ENCODE results near the gene RECK. TPM values are rescaled to one million over a fixed set of nuclear protein-coding genes. Genes with fewer than 3 reads are reported as not detected.
"Not testable (repeated sequence)": the region's sequence is repeated elsewhere in the genome, so short reads cannot be mapped to it uniquely, and the experiment has no call there.

The RECK gene
- total and polyA plus RNA-seq, 4 donors: 6.0 to 34.1 (median 24.4) TPM

DNA sequence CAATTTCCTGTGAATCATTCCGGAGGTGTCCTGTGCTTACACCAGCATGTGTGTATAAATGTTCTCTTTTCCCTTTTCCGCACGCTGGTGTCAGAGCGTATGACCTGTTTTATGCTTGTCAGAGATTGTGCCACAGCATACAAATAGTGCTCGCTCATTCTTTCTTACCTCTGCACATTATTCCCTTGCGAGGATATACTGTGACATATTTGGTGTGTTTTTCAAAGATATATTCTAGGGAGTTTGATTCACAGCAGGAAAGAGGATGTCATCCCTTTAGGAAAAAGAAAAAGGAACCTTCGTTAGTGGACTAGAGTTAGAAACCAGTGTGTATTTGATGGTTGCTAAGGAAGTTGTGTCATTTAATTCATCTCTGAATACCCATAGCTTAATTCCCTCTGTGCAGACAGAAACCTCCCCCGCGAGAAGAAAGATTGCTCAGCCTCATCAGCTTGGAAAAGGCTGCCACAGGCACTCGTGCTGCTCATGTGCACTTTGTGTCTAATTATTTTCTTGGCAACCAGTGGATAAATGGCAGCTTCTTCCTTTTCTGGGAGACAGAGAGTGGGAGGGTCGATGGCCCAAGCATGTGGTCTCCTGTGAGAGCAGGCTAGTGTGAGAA is 117.7 kb downstream of the RECK start:
- no peaks in the 10 kb centered on the region for H3K9me3 ChIP-seq (ENCODE audit: control insufficient read depth, low read length)
- DNase-seq (no peak), ATAC-seq (ENCODE audit: low FRiP score) (peak; percentile 52)
- peak overlapping the region in 1 of 2 donors; percentile 85 for H3K27ac ChIP-seq (ENCODE audit: low read depth in 1 of 2, low read length in 2 of 2)
- intact Hi-C loops (cut with DNase I): no loop called here
- H3K27me3 ChIP-seq (ENCODE audit: control insufficient read depth in 1 of 2, insufficient read depth in 2 of 2, low read length in 1 of 2): no peaks in the 10 kb centered on the region
- no peak overlapping the region for H3K4me3 ChIP-seq (ENCODE audit: low read length in 2 of 2)
- H3K36me3 ChIP-seq (ENCODE audit: control insufficient read depth in 1 of 2, insufficient read depth in 2 of 2, low read length in 1 of 2): no peaks in the 10 kb centered on the region
- H3K4me1 ChIP-seq (ENCODE audit: control insufficient read depth in 1 of 2, insufficient read depth in 2 of 2, low read length in 2 of 2): no peaks in the 10 kb centered on the region
- 31 to 35% methylated on average over 11 of the region's 11 CpGs for WGBS, 2 donors

DNA sequence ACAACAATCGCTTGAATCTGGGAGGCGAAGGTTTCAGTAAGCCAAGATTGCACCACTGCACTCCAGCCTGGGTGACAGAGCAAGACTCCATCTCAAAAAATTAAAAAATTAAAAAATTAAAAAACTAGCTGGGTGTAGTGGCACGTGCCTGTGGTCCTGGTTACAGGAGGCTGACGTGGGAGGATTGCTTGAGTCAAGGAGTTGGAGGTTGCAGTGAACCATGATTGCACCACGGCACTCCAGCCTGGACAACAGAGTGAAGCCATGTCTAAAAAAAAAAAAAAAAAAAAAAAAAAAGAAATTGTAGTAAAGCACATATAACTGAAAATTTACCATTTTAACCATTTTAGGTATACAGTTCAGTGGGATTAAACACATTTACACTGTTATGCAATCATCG is 119.4 kb downstream of the RECK start:
- H3K4me3 ChIP-seq (ENCODE audit: low read length in 2 of 2): no peak overlapping the region
- no peaks in the 10 kb centered on the region for H3K4me1 ChIP-seq (ENCODE audit: control insufficient read depth in 1 of 2, insufficient read depth in 2 of 2, low read length in 2 of 2)
- no peaks in the 10 kb centered on the region for H3K36me3 ChIP-seq (ENCODE audit: control insufficient read depth in 1 of 2, insufficient read depth in 2 of 2, low read length in 1 of 2)
- ATAC-seq (ENCODE audit: low FRiP score) (no peak), DNase-seq (no peak)
- 98% methylated on average over 6 of the region's 6 CpGs for WGBS, 2 donors
- no peaks in the 10 kb centered on the region for H3K9me3 ChIP-seq (ENCODE audit: control insufficient read depth, low read length)
- intact Hi-C loops (cut with DNase I): no loop called here
- no peaks in the 10 kb centered on the region for H3K27me3 ChIP-seq (ENCODE audit: control insufficient read depth in 1 of 2, insufficient read depth in 2 of 2, low read length in 1 of 2)
- H3K27ac ChIP-seq (ENCODE audit: low read depth in 1 of 2, low read length in 2 of 2): no peak overlapping the region

DNA sequence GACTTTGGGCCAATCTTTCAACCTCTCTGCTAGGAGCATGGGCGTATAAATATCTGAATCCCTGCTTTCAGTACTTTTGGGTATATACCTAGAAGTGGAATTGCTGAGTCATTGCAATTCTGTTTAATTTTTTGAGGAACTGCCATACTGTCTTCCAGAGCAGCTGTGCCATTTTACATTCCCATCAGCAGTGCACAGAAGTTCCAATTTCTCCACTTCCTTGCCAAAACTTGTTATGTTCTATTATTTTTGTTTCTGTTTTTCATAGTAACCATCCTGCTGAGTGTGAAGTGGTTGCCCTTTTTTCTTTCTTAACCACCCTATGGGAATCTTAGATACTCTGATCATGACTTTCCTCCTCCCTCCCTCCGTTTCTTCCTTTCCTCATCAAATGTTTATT is 121.4 kb downstream of the RECK start:
- no peak overlapping the region for H3K4me3 ChIP-seq (ENCODE audit: low read length in 2 of 2)
- ATAC-seq (ENCODE audit: low FRiP score): no peak
- no peaks in the 10 kb centered on the region for H3K27me3 ChIP-seq (ENCODE audit: control insufficient read depth in 1 of 2, insufficient read depth in 2 of 2, low read length in 1 of 2)
- H3K4me1 ChIP-seq (ENCODE audit: control insufficient read depth in 1 of 2, insufficient read depth in 2 of 2, low read length in 2 of 2): no peaks in the 10 kb centered on the region
- DNase-seq: no peak
- H3K36me3 ChIP-seq (ENCODE audit: control insufficient read depth in 1 of 2, insufficient read depth in 2 of 2, low read length in 1 of 2): no peaks in the 10 kb centered on the region
- H3K9me3 ChIP-seq (ENCODE audit: control insufficient read depth, low read length): no peaks in the 10 kb centered on the region
- intact Hi-C loops (cut with DNase I): no loop called here
- WGBS, 2 donors: 63 to 67% methylated on average over 2 of the region's 2 CpGs
- peak overlapping the region in 1 of 2 donors; percentile 28 for H3K27ac ChIP-seq (ENCODE audit: low read depth in 1 of 2, low read length in 2 of 2)

DNA sequence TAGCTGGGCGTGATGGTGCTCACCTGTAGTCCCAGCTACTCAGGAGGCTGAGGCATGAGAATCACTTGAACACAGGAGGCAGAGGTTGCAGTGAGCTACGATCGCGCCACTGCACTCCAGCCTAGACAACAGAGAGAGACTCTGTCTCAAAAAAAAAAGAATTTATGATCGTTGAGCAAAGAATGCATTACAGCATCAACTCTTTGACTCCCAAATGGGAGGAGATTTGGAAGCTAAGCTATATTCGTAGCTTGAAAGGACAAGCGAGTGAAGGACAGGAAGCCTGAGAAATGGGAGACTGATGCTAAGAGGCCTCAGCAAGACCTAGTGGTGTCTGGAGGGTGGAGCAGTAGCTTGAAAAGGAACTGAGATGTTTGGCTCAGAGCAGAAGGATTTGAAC is 122.2 kb downstream of the RECK start:
- Histone ChIP-seq H3K9me3 (ENCODE audit: control insufficient read depth, low read length) (no peaks in the 10 kb centered on the region), H3K4me1 (ENCODE audit: control insufficient read depth in 1 of 2, insufficient read depth in 2 of 2, low read length in 2 of 2) (no peaks in the 10 kb centered on the region), H3K27me3 (ENCODE audit: control insufficient read depth in 1 of 2, insufficient read depth in 2 of 2, low read length in 1 of 2) (no peaks in the 10 kb centered on the region), H3K4me3 (ENCODE audit: low read length in 2 of 2) (no peak overlapping the region), H3K27ac (ENCODE audit: low read depth in 1 of 2, low read length in 2 of 2) (peak overlapping the region in 1 of 2 donors; percentile 68), H3K36me3 (ENCODE audit: control insufficient read depth in 1 of 2, insufficient read depth in 2 of 2, low read length in 1 of 2) (no peaks in the 10 kb centered on the region)
- ATAC-seq (ENCODE audit: low FRiP score): peak; percentile 15
- intact Hi-C loops (cut with DNase I): no loop called here
- no peak for DNase-seq
- 18 to 25% methylated on average over 7 of the region's 7 CpGs for WGBS, 2 donors

DNA sequence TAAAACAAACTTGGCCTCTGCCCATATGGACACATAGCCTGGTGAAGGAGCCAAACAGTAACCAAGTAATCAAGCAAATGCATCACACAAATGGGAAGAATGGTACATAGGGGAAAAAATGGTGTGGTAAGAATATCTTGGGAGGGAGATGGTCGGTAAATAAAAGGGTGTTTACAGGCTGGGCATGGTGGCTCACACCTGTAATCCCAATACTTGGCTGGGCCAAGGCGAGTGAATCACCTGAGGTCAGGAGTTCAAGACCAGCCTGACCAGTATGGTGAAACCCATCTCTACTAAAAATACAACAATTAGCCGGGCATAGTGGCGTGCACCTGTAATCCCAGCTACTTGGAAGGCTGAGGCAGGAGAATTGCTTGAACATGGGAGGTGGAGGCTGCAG is 122.8 kb downstream of the RECK start:
- H3K4me1 ChIP-seq (ENCODE audit: control insufficient read depth in 1 of 2, insufficient read depth in 2 of 2, low read length in 2 of 2); intact Hi-C loops (cut with DNase I); H3K27me3 ChIP-seq (ENCODE audit: control insufficient read depth in 1 of 2, insufficient read depth in 2 of 2, low read length in 1 of 2); DNase-seq; H3K36me3 ChIP-seq (ENCODE audit: control insufficient read depth in 1 of 2, insufficient read depth in 2 of 2, low read length in 1 of 2); H3K9me3 ChIP-seq (ENCODE audit: control insufficient read depth, low read length); H3K4me3 ChIP-seq (ENCODE audit: low read length in 2 of 2); ATAC-seq (ENCODE audit: low FRiP score): not testable (repeated sequence)
- WGBS, 2 donors: 97 to 98% methylated on average over 4 of the region's 4 CpGs
- peak overlapping the region in 1 of 2 donors; percentile 24 for H3K27ac ChIP-seq (ENCODE audit: low read depth in 1 of 2, low read length in 2 of 2)

DNA sequence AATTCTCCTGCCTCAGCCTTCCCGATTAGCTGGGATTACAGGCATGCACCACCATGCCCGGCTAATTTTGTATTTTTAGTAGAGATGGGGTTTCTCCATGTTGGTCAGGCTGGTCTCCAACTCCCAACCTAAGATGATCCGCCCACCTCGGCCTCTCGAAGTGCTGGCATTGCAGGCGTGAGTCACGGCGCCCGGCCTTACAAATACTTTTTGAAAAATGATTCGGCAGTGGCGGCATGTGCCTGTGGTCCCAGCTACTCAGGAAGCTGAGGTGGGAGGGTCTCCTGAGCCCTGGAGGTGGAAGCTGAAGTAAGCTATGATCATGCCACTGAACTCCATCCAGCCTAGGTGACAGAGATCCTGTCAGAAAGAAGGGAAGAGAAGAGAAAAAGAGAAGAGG is 123.4 kb downstream of the RECK start:
- intact Hi-C loops (cut with DNase I); H3K4me3 ChIP-seq (ENCODE audit: low read length in 2 of 2); H3K27ac ChIP-seq (ENCODE audit: low read depth in 1 of 2, low read length in 2 of 2); H3K4me1 ChIP-seq (ENCODE audit: control insufficient read depth in 1 of 2, insufficient read depth in 2 of 2, low read length in 2 of 2); DNase-seq; H3K9me3 ChIP-seq (ENCODE audit: control insufficient read depth, low read length); ATAC-seq (ENCODE audit: low FRiP score); H3K36me3 ChIP-seq (ENCODE audit: control insufficient read depth in 1 of 2, insufficient read depth in 2 of 2, low read length in 1 of 2); H3K27me3 ChIP-seq (ENCODE audit: control insufficient read depth in 1 of 2, insufficient read depth in 2 of 2, low read length in 1 of 2): not testable (repeated sequence)
- 72 to 86% methylated on average over 11 of the region's 11 CpGs for WGBS, 2 donors

DNA sequence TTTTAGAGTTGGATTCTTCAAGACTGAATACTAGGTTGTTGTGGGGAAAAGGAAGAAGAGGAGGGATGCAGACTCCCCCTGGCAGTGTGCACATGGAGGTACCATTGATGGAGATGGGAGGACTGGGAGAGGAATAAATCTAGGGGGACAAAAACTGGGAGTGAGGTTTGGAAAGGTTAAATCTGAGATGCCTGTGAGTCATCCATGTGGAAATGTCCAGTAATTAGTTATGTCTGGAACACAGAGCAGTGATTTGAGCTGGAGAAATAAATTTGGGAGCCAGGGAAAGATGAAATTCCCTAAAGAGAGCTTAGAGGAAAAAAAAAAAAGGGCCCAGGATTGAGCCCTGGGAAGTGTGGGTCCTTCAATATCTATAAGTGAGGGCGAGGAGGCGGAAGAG is 124.5 kb downstream of the RECK start:
- no peaks in the 10 kb centered on the region for H3K36me3 ChIP-seq (ENCODE audit: control insufficient read depth in 1 of 2, insufficient read depth in 2 of 2, low read length in 1 of 2)
- H3K27ac ChIP-seq (ENCODE audit: low read depth in 1 of 2, low read length in 2 of 2): peak overlapping the region; percentile 14 to 32
- intact Hi-C loops (cut with DNase I): no loop called here
- H3K4me1 ChIP-seq (ENCODE audit: control insufficient read depth in 1 of 2, insufficient read depth in 2 of 2, low read length in 2 of 2): no peaks in the 10 kb centered on the region
- 35 to 37% methylated on average over 2 of the region's 2 CpGs for WGBS, 2 donors
- peak; percentile 42 for ATAC-seq (ENCODE audit: low FRiP score)
- H3K4me3 ChIP-seq (ENCODE audit: low read length in 2 of 2): no peak overlapping the region
- no peaks in the 10 kb centered on the region for H3K27me3 ChIP-seq (ENCODE audit: control insufficient read depth in 1 of 2, insufficient read depth in 2 of 2, low read length in 1 of 2)
- H3K9me3 ChIP-seq (ENCODE audit: control insufficient read depth, low read length): no peaks in the 10 kb centered on the region
- no peak for DNase-seq

DNA sequence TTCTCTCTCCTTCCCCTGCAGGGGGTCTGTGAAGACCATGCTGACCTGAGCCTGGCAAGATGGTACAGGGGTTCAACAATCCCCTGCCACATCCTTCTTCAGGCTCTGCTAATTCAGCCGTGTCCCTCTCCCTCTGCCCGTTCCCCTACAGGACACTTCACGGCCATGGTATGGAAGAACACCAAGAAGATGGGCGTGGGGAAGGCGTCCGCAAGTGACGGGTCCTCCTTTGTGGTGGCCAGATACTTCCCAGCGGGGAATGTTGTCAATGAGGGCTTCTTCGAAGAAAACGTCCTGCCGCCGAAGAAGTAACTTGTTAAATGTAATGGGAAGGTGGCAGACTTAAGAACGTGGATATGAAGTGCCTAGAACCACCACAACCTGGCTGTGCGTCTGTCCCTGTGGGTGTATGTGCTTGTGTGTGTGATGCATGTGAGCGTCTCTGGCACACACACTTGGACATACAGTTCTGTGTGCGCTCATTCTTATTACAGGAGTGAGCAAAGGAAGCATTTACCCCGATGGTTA is 125.6 kb downstream of the RECK start:
- H3K36me3 ChIP-seq (ENCODE audit: control insufficient read depth in 1 of 2, insufficient read depth in 2 of 2, low read length in 1 of 2): no peaks in the 10 kb centered on the region
- H3K4me3 ChIP-seq (ENCODE audit: low read length in 2 of 2): no peak overlapping the region
- intact Hi-C loops (cut with DNase I): no loop called here
- WGBS, 2 donors: 90% methylated on average over 17 of the region's 17 CpGs
- H3K4me1 ChIP-seq (ENCODE audit: control insufficient read depth in 1 of 2, insufficient read depth in 2 of 2, low read length in 2 of 2): no peaks in the 10 kb centered on the region
- ATAC-seq (ENCODE audit: low FRiP score) (no peak), DNase-seq (no peak)
- no peaks in the 10 kb centered on the region for H3K27me3 ChIP-seq (ENCODE audit: control insufficient read depth in 1 of 2, insufficient read depth in 2 of 2, low read length in 1 of 2)
- no peaks in the 10 kb centered on the region for H3K9me3 ChIP-seq (ENCODE audit: control insufficient read depth, low read length)
- H3K27ac ChIP-seq (ENCODE audit: low read depth in 1 of 2, low read length in 2 of 2): peak overlapping the region in 1 of 2 donors; percentile 21

DNA sequence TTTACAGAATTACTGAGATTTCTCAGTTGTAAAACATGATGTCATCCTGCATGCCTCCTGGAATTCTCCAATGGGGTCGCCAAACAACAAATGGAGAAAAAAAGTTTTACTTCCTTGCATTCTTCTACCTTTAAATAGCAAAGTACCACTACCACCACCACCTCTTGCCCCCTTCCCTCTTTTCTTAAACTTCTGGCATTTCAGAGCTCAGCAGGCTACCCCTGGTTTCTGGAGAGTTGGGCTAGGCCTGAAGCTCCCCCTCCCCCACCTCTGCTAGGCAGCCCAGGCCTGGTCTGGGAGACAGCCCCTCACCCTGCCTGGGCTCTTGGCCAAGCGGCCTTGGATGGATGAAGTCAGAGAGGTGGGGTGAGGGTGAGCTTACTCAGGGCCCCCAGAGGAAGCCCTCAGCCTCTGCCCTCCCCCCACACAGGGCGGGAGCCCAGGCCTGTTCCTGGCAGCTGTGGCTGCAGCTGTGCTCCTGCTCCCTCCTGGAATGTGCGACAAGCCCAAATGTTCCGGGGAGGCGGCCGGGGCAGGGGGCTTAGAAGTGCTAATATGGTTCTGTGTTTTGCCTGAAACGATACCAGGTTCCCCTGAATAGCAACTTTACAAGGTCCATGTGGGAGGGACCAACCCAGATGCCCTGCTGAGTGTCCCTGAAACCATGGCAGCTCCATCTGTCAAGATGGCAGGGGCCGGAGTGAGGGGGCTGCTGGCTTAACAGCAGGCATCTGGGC is 126.5 kb downstream of the RECK start:
- ATAC-seq (ENCODE audit: low FRiP score) (peak; percentile 77), DNase-seq (peak; percentile 86 to 90)
- Histone ChIP-seq H3K27ac (ENCODE audit: low read depth in 1 of 2, low read length in 2 of 2) (peak overlapping the region; percentile 54 to 69), H3K36me3 (ENCODE audit: control insufficient read depth in 1 of 2, insufficient read depth in 2 of 2, low read length in 1 of 2) (no peaks in the 10 kb centered on the region), H3K9me3 (ENCODE audit: control insufficient read depth, low read length) (no peaks in the 10 kb centered on the region), H3K4me1 (ENCODE audit: control insufficient read depth in 1 of 2, insufficient read depth in 2 of 2, low read length in 2 of 2) (no peaks in the 10 kb centered on the region), H3K27me3 (ENCODE audit: control insufficient read depth in 1 of 2, insufficient read depth in 2 of 2, low read length in 1 of 2) (no peaks in the 10 kb centered on the region), H3K4me3 (ENCODE audit: low read length in 2 of 2) (no peak overlapping the region)
- 4 to 9% methylated on average over 9 of the region's 9 CpGs for WGBS, 2 donors
- intact Hi-C loops (cut with DNase I): no loop called here

Data from aorta (tissue), 5 donors.